ENCODE measurements around the gene ITPA.
"Not testable (repeated sequence)": the region's sequence is repeated elsewhere in the genome, so short reads cannot be mapped to it uniquely, and the experiment has no call there.

Gene ITPA

GRCh38 chr20:3202965-3203314 is 6.4 kb upstream of the ITPA start:
- DNase-seq = no peak

GRCh38 chr20:3203315-3204123 is 5.8 kb upstream of the ITPA start:
- DNase-seq = no peak

GRCh38 chr20:3204124-3204794 is 5.0 kb upstream of the ITPA start, which contains the start of gene DDRGK1:
Gene DDRGK1 (minus strand): TSS chr20:3204682. CDS start chr20:3204627, 55 bp downstream.
- peak; percentile 78 to 83 for DNase-seq

GRCh38 chr20:3208786-3209256 is 477 bp upstream of the ITPA start:
- DNase-seq = peak; percentile 39 to 48

- DNase-seq = peak in 1 of 2 experiments; percentile 11
Observed at GRCh38 chr20:3209946-3210317, 634 bp downstream of the ITPA start.

GRCh38 chr20:3210346-3210745 is 1.0 kb downstream of the ITPA start:
- DNase-seq = no peak

GRCh38 chr20:3213226-3213625 is 3.9 kb downstream of the ITPA start:
- no peak for DNase-seq

GRCh38 chr20:3215359-3215917 is 6.1 kb downstream of the ITPA start:
- DNase-seq = not testable (repeated sequence)

GRCh38 chr20:3218307-3218988 is 9.2 kb downstream of the ITPA start:
- DNase-seq = peak; percentile 41 to 62

- DNase-seq = no peak
Observed at GRCh38 chr20:3221398-3222226, 12.3 kb downstream of the ITPA start.

GRCh38 chr20:3222635-3223600 is 13.6 kb downstream of the ITPA start:
- peak; percentile 68 to 75 for DNase-seq

GRCh38 chr20:3223651-3223993 is 14.3 kb downstream of the ITPA start:
- DNase-seq = no peak

GRCh38 chr20:3223994-3224680 is 14.8 kb downstream of the ITPA start:
- no peak for DNase-seq

GRCh38 chr20:3224681-3225421 is 15.6 kb downstream of the ITPA start:
- DNase-seq = no peak

GRCh38 chr20:3226093-3226492 is 16.8 kb downstream of the ITPA start:
- no peak for DNase-seq

GRCh38 chr20:3226864-3227263 is 17.6 kb downstream of the ITPA start:
- no peak for DNase-seq

GRCh38 chr20:3227506-3227905 is 18.2 kb downstream of the ITPA start:
- DNase-seq = no peak

GRCh38 chr20:3227936-3228749 is 18.8 kb downstream of the ITPA start:
- no peak for DNase-seq

- DNase-seq = no peak
Observed at GRCh38 chr20:3228750-3229032, 19.4 kb downstream of the ITPA start.
